ENCODE data around the gene TAS2R41. TPM values are rescaled to one million over a fixed set of nuclear protein-coding genes. Genes with fewer than 3 reads are reported as not detected.

TAS2R41 gene
- total RNA-seq, 1 experiment from 2014 or later = not detected

GRCh38 chr7:143459359-143459758 is 18.3 kb upstream of the TAS2R41 start:
- Histone ChIP-seq H3K9me3 (ENCODE audit: control insufficient read depth, low read depth, low read length) (peaks cover 7% of the 10 kb centered on the region), H2AK5ac (ENCODE audit: insufficient read length, low read length) (no peak overlapping the region), H3K27me3 (ENCODE audit: insufficient read depth, low read length) (no peaks in the 10 kb centered on the region), H3K79me1 (ENCODE audit: insufficient read depth, low read depth, low read length, poor library complexity, severe bottlenecking) (no peaks in the 10 kb centered on the region), H3T11ph (ENCODE audit: low read length) (no peak overlapping the region), H2BK12ac (ENCODE audit: insufficient read length, low read depth, low read length) (no peak overlapping the region), H3K18ac (ENCODE audit: insufficient read length, low read depth, low read length) (no peak overlapping the region), H4K20me1 (ENCODE audit: control insufficient read depth, insufficient read depth, insufficient read length) (no peaks in the 10 kb centered on the region), H3K23me2 (ENCODE audit: insufficient read length, low read depth, low read length, poor library complexity, severe bottlenecking) (no peaks in the 10 kb centered on the region), H3K4me2 (ENCODE audit: insufficient read depth, insufficient read length, low read length) (no peak overlapping the region), H3K56ac (ENCODE audit: insufficient read length, low read depth, low read length) (no peak overlapping the region), H2AFZ (ENCODE audit: low read length) (no peak overlapping the region), H4K91ac (ENCODE audit: insufficient read length, low read depth, low read length) (no peak overlapping the region), H3K79me2 (ENCODE audit: insufficient read depth, low read length) (no peaks in the 10 kb centered on the region), H3K9ac (ENCODE audit: extremely low read depth, insufficient read length, low read length) (no peak overlapping the region), H2BK20ac (ENCODE audit: low read depth, low read length, poor library complexity, severe bottlenecking) (no peak overlapping the region), H4K5ac (ENCODE audit: insufficient read length, low read depth, low read length) (no peak overlapping the region), H2BK120ac (ENCODE audit: low read depth, low read length, poor library complexity, severe bottlenecking) (no peak overlapping the region), H3K23ac (ENCODE audit: insufficient read length, low read depth, low read length) (no peak overlapping the region), H2BK5ac (ENCODE audit: insufficient read length, low read length) (no peak overlapping the region), H3K27ac (ENCODE audit: insufficient read length, low read depth, low read length) (no peak overlapping the region), H3K14ac (ENCODE audit: insufficient read depth, low read length) (no peak overlapping the region), H3K4me1 (ENCODE audit: insufficient read depth, low read length) (no peaks in the 10 kb centered on the region), H4K8ac (replicated peaks; ENCODE audit: insufficient read length, low read depth, low read length) (no peak overlapping the region), H3K4ac (ENCODE audit: low read depth, low read length) (no peak overlapping the region), H2BK15ac (ENCODE audit: low read depth, low read length) (no peak overlapping the region)
- Mint-ChIP-seq H3K4me1 (peaks cover 4% of the 10 kb centered on the region in 2 experiments; a peak in 2 of 4 replicates), H3K9me3 (peaks cover 11 to 24% of the 10 kb centered on the region in 2 experiments), H3K27ac (no peak overlapping the region), H3K4me3 (no peak overlapping the region), H3K27me3 (ENCODE audit: low read depth) (no peaks in the 10 kb centered on the region; the same call in 1 of the 2 replicates), H3K36me3 (ENCODE audit: insufficient read depth in 1 of 3, low read depth in 3 of 3) (peaks cover 0 to 22% (median 6%) of the 10 kb centered on the region in 3 experiments; a peak in 5 of 7 replicates)
- DNase-seq = no peak
- WGBS (ENCODE audit: extremely low coverage, insufficient read length, low lambda C conversion rate) = no CpG with 5 or more reads among the region's 1 CpG
- TF ChIP-seq CTCF (conservative IDR thresholded peaks at IDR 0.05) = no peak
